ENCODE measurements around the gene MEIS2. TPM values are rescaled to one million over a fixed set of nuclear protein-coding genes. Genes with fewer than 3 reads are reported as not detected.
"Not testable (repeated sequence)": the region's sequence is repeated elsewhere in the genome, so short reads cannot be mapped to it uniquely, and the experiment has no call there.

The MEIS2 gene
- total RNA-seq, 1 donor from 2014 or later, result 380 TPM

GRCh38 chr15:37016231-37016630, 84.1 kb downstream of the MEIS2 start:
- no peak for FAIRE-seq
- DNase-seq (ENCODE audit: low spot score in 2 of 2), result no peak

- DNase-seq (ENCODE audit: low spot score in 2 of 2) (no peak), FAIRE-seq (no peak)
These were observed 84.9 kb downstream of the MEIS2 start for GRCh38 chr15:37015451-37015850.

GRCh38 chr15:37015035-37015434, 85.3 kb downstream of the MEIS2 start:
- FAIRE-seq, result no peak

GRCh38 chr15:37014566-37014965, 85.8 kb downstream of the MEIS2 start:
- DNase-seq (ENCODE audit: low spot score in 2 of 2) (no peak), FAIRE-seq (no peak)

More at GRCh38 chr15:37015035-37015434, 85.3 kb downstream of the MEIS2 start:
- no peak for DNase-seq (ENCODE audit: low spot score in 2 of 2)

GRCh38 chr15:37014137-37014536, 86.2 kb downstream of the MEIS2 start:
- DNase-seq (ENCODE audit: low spot score in 2 of 2), result no peak
- FAIRE-seq, result no peak

GRCh38 chr15:37010595-37010994, 89.8 kb downstream of the MEIS2 start:
- DNase-seq (ENCODE audit: low spot score in 2 of 2) (no peak), FAIRE-seq (no peak)

GRCh38 chr15:37009288-37009687, 91.1 kb downstream of the MEIS2 start:
- FAIRE-seq (no peak), DNase-seq (ENCODE audit: low spot score in 2 of 2) (no peak)

- FAIRE-seq (no peak), DNase-seq (ENCODE audit: low spot score in 2 of 2) (no peak)
These were observed 92.1 kb downstream of the MEIS2 start for GRCh38 chr15:37008205-37008604.

GRCh38 chr15:37007301-37007700, 93.0 kb downstream of the MEIS2 start:
- no peak for DNase-seq (ENCODE audit: low spot score in 2 of 2)
- FAIRE-seq, result no peak

- DNase-seq (ENCODE audit: low spot score in 2 of 2), result no peak
- no peak for FAIRE-seq
These were observed 95.2 kb downstream of the MEIS2 start for GRCh38 chr15:37004981-37005735.

GRCh38 chr15:37004373-37004869, 95.9 kb downstream of the MEIS2 start:
- DNase-seq (ENCODE audit: low spot score in 2 of 2) (no peak), FAIRE-seq (no peak)

GRCh38 chr15:37002041-37002672, 98.2 kb downstream of the MEIS2 start:
- FAIRE-seq, result no peak
- DNase-seq (ENCODE audit: low spot score in 2 of 2), result no peak

- FAIRE-seq, result no peak
These were observed 98.9 kb downstream of the MEIS2 start for GRCh38 chr15:37001417-37001816.

GRCh38 chr15:36999778-37000177, 100.6 kb downstream of the MEIS2 start:
- DNase-seq (ENCODE audit: low spot score in 2 of 2) (no peak), FAIRE-seq (no peak)

More at GRCh38 chr15:37001417-37001816, 98.9 kb downstream of the MEIS2 start:
- DNase-seq (ENCODE audit: low spot score in 2 of 2), result no peak

GRCh38 chr15:36996538-36997181, 103.7 kb downstream of the MEIS2 start:
- DNase-seq (ENCODE audit: low spot score in 2 of 2), result no peak
- FAIRE-seq, result no peak

- FAIRE-seq, result no peak
These were observed 104.2 kb downstream of the MEIS2 start for GRCh38 chr15:36996121-36996520.

GRCh38 chr15:36994790-36995189, 105.6 kb downstream of the MEIS2 start:
- DNase-seq (ENCODE audit: low spot score in 2 of 2) (no peak), FAIRE-seq (no peak)

More at GRCh38 chr15:36996121-36996520, 104.2 kb downstream of the MEIS2 start:
- no peak for DNase-seq (ENCODE audit: low spot score in 2 of 2)

- no peak for FAIRE-seq
These were observed 107.9 kb downstream of the MEIS2 start for GRCh38 chr15:36992454-36992853.

GRCh38 chr15:36988947-36989346, 111.4 kb downstream of the MEIS2 start:
- FAIRE-seq, result no peak
- DNase-seq (ENCODE audit: low spot score in 2 of 2), result no peak

More at GRCh38 chr15:36992454-36992853, 107.9 kb downstream of the MEIS2 start:
- DNase-seq (ENCODE audit: low spot score in 2 of 2), result no peak

- FAIRE-seq (no peak), DNase-seq (ENCODE audit: low spot score in 2 of 2) (no peak)
These were observed 117.9 kb downstream of the MEIS2 start for GRCh38 chr15:36982430-36982829.

- DNase-seq (ENCODE audit: low spot score in 2 of 2); FAIRE-seq: not testable (repeated sequence)
These were observed 120.1 kb downstream of the MEIS2 start for GRCh38 chr15:36980281-36980680.

Data from frontal cortex (tissue), 4 donors.